Nucleus accumbens (tissue), 56 donors: Measurements from ENCODE around the gene CHAF1A.

Experiments used
- DNase-seq, 56 donors: peaks; one replicate each; lab custom pipeline; 2025; lab: John Stamatoyannopoulos, UW

Gene CHAF1A

GRCh38 chr19:4366666-4367335 lies 35.6 kb upstream of the CHAF1A start:
- DNase-seq, result no peak

- no peak for DNase-seq
Measured at GRCh38 chr19:4367336-4367723, 35.1 kb upstream of the CHAF1A start.

- peak in 1 of 56 donors; percentile 22 for DNase-seq
Measured at GRCh38 chr19:4367781-4368127, 34.7 kb upstream of the CHAF1A start.

GRCh38 chr19:4368128-4368820 lies 34.2 kb upstream of the CHAF1A start:
- no peak for DNase-seq

- peak in 3 of 56 donors; percentile 4 to 32 (median 20) for DNase-seq
Measured at GRCh38 chr19:4369109-4369887, 33.1 kb upstream of the CHAF1A start.

- peak in 40 of 56 donors; percentile 7 to 78 (median 33) for DNase-seq
Measured at GRCh38 chr19:4369888-4370260, 32.6 kb upstream of the CHAF1A start.

GRCh38 chr19:4370418-4371041 lies 31.9 kb upstream of the CHAF1A start:
- DNase-seq, result no peak

- peak in 1 of 56 donors; percentile 21 for DNase-seq
Measured at GRCh38 chr19:4371247-4372164, 30.9 kb upstream of the CHAF1A start.

- DNase-seq, result peak in 1 of 56 donors; percentile 33
Measured at GRCh38 chr19:4372165-4373012, 30.1 kb upstream of the CHAF1A start.

GRCh38 chr19:4373013-4373367 lies 29.4 kb upstream of the CHAF1A start:
- DNase-seq, result no peak

GRCh38 chr19:4373601-4374497 lies 28.6 kb upstream of the CHAF1A start:
- peak in 48 of 56 donors; percentile 23 to 79 (median 62) for DNase-seq

- DNase-seq, result peak in 4 of 56 donors; percentile 29 to 80 (median 50)
Measured at GRCh38 chr19:4374498-4375163, 27.8 kb upstream of the CHAF1A start.

GRCh38 chr19:4375164-4376027 lies 27.0 kb upstream of the CHAF1A start:
- DNase-seq, result peak in 35 of 56 donors; percentile 16 to 76 (median 50)

- DNase-seq, result no peak
Measured at GRCh38 chr19:4376028-4376670, 26.3 kb upstream of the CHAF1A start.

- no peak for DNase-seq
Measured at GRCh38 chr19:4376671-4376990, 25.8 kb upstream of the CHAF1A start.
